Suprapubic skin (tissue), 4 donors: ENCODE data around the gene PAIP2.

Experiments
- EP300 ChIP-seq: sonication (generic); formaldehyde crosslinking; IDR thresholded peaks from one replicate; pipeline ENCODE4 v1.6.1; 2017; ENCODE audit warnings: antibody characterized with exemption
- POLR2A ChIP-seq, 2 donors: fragments of 450-650 bp; IDR thresholded peaks; one replicate each; pipeline ENCODE4 v1.6.1; 2017; ENCODE audit warnings: antibody characterized with exemption in 2 of 2, mild to moderate bottlenecking in 2 of 2, moderate library complexity in 2 of 2
- POLR2AphosphoS5 ChIP-seq, 3 donors: sonication (generic); formaldehyde crosslinking; IDR thresholded peaks; one replicate each; pipeline ENCODE4 v1.6.1; 2017; ENCODE audit warnings: antibody characterized with exemption in 3 of 3

- TF ChIP-seq POLR2A (IDR thresholded peaks at IDR 0.05) (no peak), EP300 (no peak), POLR2AphosphoS5 (IDR thresholded peaks at IDR 0.05) (no peak)
These were observed 71.5 kb downstream of the PAIP2 start for GRCh38 chr5:139413153-139413552.
